Measurements from ENCODE around the gene GRK1. TPM values are rescaled to one million over a fixed set of nuclear protein-coding genes. Genes with fewer than 3 reads are reported as not detected.

Gene GRK1
- total and polyA plus RNA-seq, 2 donors, result 0.11 to 0.14 TPM

DNA sequence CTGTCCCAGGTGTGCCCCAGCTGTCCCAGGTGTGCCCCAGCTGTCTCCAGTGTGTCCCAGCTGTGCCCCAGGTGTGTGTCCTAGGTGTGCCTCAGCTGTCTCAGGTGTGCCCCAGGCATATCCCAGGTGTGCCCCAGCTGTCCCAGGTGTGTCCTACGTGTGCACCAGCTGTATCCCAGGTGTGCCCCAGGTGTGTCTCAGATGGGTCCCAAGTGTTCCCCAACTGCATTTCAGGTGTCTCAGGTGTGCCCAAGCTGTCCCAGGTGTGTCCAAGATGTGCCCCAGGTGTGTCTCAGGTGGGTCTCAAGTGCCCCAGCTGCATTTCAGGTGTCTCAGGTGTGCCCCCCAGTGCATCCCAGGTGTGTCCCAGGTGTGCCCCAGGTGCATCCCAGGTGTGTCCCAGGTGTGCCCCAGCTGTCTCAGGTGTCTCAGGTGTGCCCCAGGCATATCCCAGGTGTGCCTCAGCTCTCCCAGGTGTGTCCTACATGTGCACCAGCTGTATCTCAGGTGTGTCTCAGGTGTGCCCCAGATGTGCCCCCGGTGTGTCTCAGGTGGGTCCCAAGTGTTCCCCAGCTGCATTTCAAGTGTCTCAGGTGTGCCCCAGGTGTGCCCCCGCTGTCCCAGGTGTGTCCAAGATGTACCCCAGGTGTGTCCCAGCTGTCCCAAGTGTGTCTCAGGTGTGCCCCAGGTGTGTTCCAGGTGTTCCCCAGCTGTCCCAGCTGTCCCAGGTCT lies 1.3 kb upstream of the GRK1 start:
- 96% methylated on average over 3 of the region's 3 CpGs for WGBS
- no peak overlapping the region for H3K4me3 ChIP-seq (ENCODE audit: low read length in 2 of 2)
- no peak overlapping the region for H3K27ac ChIP-seq (ENCODE audit: low read depth in 1 of 2, low read length in 1 of 2)
- no peak for DNase-seq (ENCODE audit: low read depth in 6 of 9, low spot score in 9 of 9)
- peaks cover 5 to 16% of the 10 kb centered on the region in 2 donors for H3K9me3 ChIP-seq (ENCODE audit: control insufficient read depth in 2 of 2, insufficient read depth in 1 of 2, low read length in 1 of 2)
- H3K36me3 ChIP-seq (ENCODE audit: control insufficient read depth in 2 of 2, insufficient read depth in 2 of 2, low read length in 1 of 2), result no peaks in the 10 kb centered on the region
- peaks cover 4 to 13% of the 10 kb centered on the region in 2 donors for H3K4me1 ChIP-seq (ENCODE audit: control insufficient read depth in 2 of 2, insufficient read depth in 2 of 2, low read length in 2 of 2)
- peaks cover 0 to 11% of the 10 kb centered on the region in 2 donors for H3K27me3 ChIP-seq (ENCODE audit: control insufficient read depth in 2 of 2, insufficient read depth in 1 of 2, low read length in 1 of 2)

DNA sequence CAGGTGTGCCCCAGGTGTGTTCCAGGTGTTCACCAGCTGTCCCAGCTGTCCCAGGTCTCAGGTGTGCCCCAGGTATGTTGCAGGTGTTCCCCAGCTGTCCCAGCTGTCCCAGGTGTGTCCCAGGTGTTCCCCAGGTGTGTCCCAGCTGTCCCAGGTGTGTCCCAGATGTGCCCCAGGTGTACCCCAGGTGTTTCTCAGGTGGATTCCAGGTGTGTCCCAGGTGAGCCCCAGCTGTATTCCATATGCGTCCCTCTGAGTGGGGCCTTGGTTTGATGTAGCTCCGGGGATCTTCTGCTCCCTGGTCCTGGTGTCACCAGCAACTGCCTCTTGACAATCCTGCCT lies 719 bp upstream of the GRK1 start:
- no peak for DNase-seq (ENCODE audit: low read depth in 6 of 9, low spot score in 9 of 9)
- 94% methylated on average over 2 of the region's 2 CpGs for WGBS

GRCh38 chr13:113667771-113668490 lies 912 bp downstream of the GRK1 start:
- 94% methylated on average over 29 of the region's 29 CpGs for WGBS
- Histone ChIP-seq H3K27ac (ENCODE audit: low read depth in 1 of 2, low read length in 1 of 2) (no peak overlapping the region), H3K4me3 (ENCODE audit: low read length in 2 of 2) (no peak overlapping the region), H3K36me3 (ENCODE audit: control insufficient read depth in 2 of 2, insufficient read depth in 2 of 2, low read length in 1 of 2) (no peaks in the 10 kb centered on the region), H3K9me3 (ENCODE audit: control insufficient read depth in 2 of 2, insufficient read depth in 1 of 2, low read length in 1 of 2) (peaks cover 5 to 19% of the 10 kb centered on the region in 2 donors), H3K27me3 (ENCODE audit: control insufficient read depth in 2 of 2, insufficient read depth in 1 of 2, low read length in 1 of 2) (peaks cover 0 to 11% of the 10 kb centered on the region in 2 donors), H3K4me1 (ENCODE audit: control insufficient read depth in 2 of 2, insufficient read depth in 2 of 2, low read length in 2 of 2) (peaks cover 4 to 13% of the 10 kb centered on the region in 2 donors)
- no peak for DNase-seq (ENCODE audit: low read depth in 6 of 9, low spot score in 9 of 9)

More for the DNA sequence above, 719 bp upstream of the GRK1 start:
- Histone ChIP-seq H3K4me1 (ENCODE audit: control insufficient read depth in 2 of 2, insufficient read depth in 2 of 2, low read length in 2 of 2) (peaks cover 4 to 13% of the 10 kb centered on the region in 2 donors), H3K27me3 (ENCODE audit: control insufficient read depth in 2 of 2, insufficient read depth in 1 of 2, low read length in 1 of 2) (peaks cover 0 to 11% of the 10 kb centered on the region in 2 donors), H3K9me3 (ENCODE audit: control insufficient read depth in 2 of 2, insufficient read depth in 1 of 2, low read length in 1 of 2) (peaks cover 5 to 16% of the 10 kb centered on the region in 2 donors), H3K27ac (ENCODE audit: low read depth in 1 of 2, low read length in 1 of 2) (no peak overlapping the region), H3K36me3 (ENCODE audit: control insufficient read depth in 2 of 2, insufficient read depth in 2 of 2, low read length in 1 of 2) (no peaks in the 10 kb centered on the region), H3K4me3 (ENCODE audit: low read length in 2 of 2) (no peak overlapping the region)

DNA sequence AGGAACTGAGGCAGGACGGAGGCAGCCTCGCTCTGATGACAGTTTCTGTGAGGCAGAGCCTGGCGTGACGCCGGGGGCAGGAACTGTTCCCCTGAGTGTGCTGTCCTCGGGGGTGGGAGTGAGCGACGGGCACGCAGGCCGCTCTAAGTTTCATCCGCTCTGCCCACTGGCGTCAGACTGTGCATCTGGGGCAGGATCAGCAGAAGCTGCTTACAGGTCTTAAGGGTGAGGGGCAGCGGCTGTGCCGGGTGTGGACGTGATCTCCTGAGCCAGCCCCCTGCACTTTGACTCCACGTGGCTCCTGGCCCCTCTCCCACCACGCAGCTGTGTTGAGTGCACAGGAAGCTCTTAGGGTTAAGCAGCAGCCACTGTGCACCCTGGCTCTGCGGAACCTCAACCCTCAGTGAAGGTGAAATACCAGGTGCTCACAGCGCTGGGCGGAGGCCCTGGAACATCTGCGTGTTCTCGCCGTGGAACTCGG lies 1.5 kb downstream of the GRK1 start:
- Histone ChIP-seq H3K27ac (ENCODE audit: low read depth in 1 of 2, low read length in 1 of 2) (no peak overlapping the region), H3K27me3 (ENCODE audit: control insufficient read depth in 2 of 2, insufficient read depth in 1 of 2, low read length in 1 of 2) (peaks cover 0 to 11% of the 10 kb centered on the region in 2 donors), H3K4me3 (ENCODE audit: low read length in 2 of 2) (no peak overlapping the region), H3K9me3 (ENCODE audit: control insufficient read depth in 2 of 2, insufficient read depth in 1 of 2, low read length in 1 of 2) (peaks cover 5 to 19% of the 10 kb centered on the region in 2 donors), H3K4me1 (ENCODE audit: control insufficient read depth in 2 of 2, insufficient read depth in 2 of 2, low read length in 2 of 2) (peaks cover 4 to 13% of the 10 kb centered on the region in 2 donors), H3K36me3 (ENCODE audit: control insufficient read depth in 2 of 2, insufficient read depth in 2 of 2, low read length in 1 of 2) (no peaks in the 10 kb centered on the region)
- DNase-seq (ENCODE audit: low read depth in 6 of 9, low spot score in 9 of 9), result peak; percentile 9 to 79 (median 47)
- 68% methylated on average over 24 of the region's 24 CpGs for WGBS

DNA sequence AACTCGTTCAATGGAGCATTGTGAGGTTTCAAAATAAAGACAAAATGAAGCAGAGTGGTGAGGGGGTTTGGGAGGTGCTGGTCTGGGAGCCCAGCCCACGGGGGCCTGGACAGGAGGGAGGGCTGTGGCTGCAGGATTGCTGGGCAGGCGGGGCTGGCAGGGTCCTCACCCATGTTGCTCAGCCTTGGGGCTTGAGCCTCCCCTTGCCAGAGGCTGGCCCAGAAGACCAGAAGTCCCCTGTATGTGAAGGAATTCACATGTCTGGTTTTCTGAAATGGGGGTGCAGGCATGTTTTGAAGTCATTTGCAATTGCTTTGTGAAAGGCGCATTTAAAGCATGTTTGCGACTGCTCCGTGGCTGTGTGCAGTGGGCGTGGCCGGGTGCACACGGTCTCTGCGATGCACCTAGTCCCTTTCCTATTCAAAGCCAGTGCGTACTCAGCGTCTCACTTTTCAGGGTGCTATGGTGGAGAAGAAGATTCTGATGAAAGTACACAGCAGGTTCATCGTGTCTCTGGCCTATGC lies 2.3 kb downstream of the GRK1 start:
- Histone ChIP-seq H3K27ac (ENCODE audit: low read depth in 1 of 2, low read length in 1 of 2) (no peak overlapping the region), H3K4me1 (ENCODE audit: control insufficient read depth in 2 of 2, insufficient read depth in 2 of 2, low read length in 2 of 2) (peaks cover 4 to 13% of the 10 kb centered on the region in 2 donors), H3K36me3 (ENCODE audit: control insufficient read depth in 2 of 2, insufficient read depth in 2 of 2, low read length in 1 of 2) (no peaks in the 10 kb centered on the region), H3K9me3 (ENCODE audit: control insufficient read depth in 2 of 2, insufficient read depth in 1 of 2, low read length in 1 of 2) (peaks cover 5 to 19% of the 10 kb centered on the region in 2 donors), H3K27me3 (ENCODE audit: control insufficient read depth in 2 of 2, insufficient read depth in 1 of 2, low read length in 1 of 2) (peaks cover 0 to 5% of the 10 kb centered on the region in 2 donors), H3K4me3 (ENCODE audit: low read length in 2 of 2) (no peak overlapping the region)
- no peak for DNase-seq (ENCODE audit: low read depth in 6 of 9, low spot score in 9 of 9)
- 87% methylated on average over 13 of the region's 13 CpGs for WGBS

DNA sequence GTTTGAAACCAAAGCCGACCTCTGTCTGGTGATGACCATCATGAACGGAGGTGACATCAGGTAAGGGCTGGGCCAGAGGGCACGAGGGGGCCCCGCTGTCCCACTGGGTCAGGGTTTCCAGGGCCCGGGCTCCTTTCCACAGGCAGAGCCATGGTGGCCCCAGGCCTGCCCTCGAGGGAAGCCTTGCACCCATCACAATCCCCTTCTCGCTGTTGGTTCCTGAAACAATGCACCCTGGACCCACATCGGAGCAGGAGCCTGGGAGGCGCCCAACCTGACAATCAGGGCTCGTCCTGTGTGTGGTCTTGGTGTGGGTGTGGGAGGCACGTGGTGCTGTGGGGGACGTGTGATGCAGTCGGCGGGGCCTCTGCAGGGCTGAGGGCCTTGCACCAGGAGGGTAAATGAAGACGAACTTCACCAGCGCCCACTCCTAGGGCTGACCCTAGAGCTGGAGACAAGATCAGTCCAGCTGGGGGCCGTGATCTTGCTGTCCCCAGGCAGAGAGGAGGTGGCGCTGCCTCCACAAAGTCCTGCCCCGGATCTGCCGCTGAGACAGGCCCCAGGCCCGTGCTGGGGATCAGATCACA lies 2.8 kb downstream of the GRK1 start:
- Histone ChIP-seq H3K36me3 (ENCODE audit: control insufficient read depth in 2 of 2, insufficient read depth in 2 of 2, low read length in 1 of 2) (no peaks in the 10 kb centered on the region), H3K27ac (ENCODE audit: low read depth in 1 of 2, low read length in 1 of 2) (no peak overlapping the region), H3K4me3 (ENCODE audit: low read length in 2 of 2) (no peak overlapping the region), H3K9me3 (ENCODE audit: control insufficient read depth in 2 of 2, insufficient read depth in 1 of 2, low read length in 1 of 2) (peaks cover 5 to 19% of the 10 kb centered on the region in 2 donors), H3K27me3 (ENCODE audit: control insufficient read depth in 2 of 2, insufficient read depth in 1 of 2, low read length in 1 of 2) (peaks cover 0 to 5% of the 10 kb centered on the region in 2 donors), H3K4me1 (ENCODE audit: control insufficient read depth in 2 of 2, insufficient read depth in 2 of 2, low read length in 2 of 2) (peaks cover 4 to 13% of the 10 kb centered on the region in 2 donors)
- DNase-seq (ENCODE audit: low read depth in 6 of 9, low spot score in 9 of 9), result no peak
- WGBS, result 91% methylated on average over 21 of the region's 21 CpGs

DNA sequence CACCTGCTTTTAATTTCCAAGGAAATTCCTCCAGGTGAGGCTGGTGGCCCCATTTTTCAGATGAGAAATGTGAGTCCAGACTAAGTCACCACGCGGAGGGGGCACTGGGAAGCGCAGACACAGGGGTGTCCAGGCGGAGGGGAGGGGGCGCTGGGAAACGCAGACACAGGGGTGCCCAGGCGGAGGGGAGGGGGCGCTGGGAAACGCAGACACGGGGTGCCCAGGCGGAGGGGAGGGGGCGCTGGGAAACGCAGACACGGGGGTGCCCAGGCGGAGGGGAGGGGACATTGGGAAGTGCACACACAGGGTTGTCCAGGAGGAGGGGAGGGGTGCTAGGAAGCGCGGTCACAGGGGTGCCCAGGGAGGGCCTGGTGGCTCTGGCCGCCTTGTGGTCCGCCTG lies 3.5 kb downstream of the GRK1 start:
- no peak for DNase-seq (ENCODE audit: low read depth in 6 of 9, low spot score in 9 of 9)
- 96% methylated on average over 19 of the region's 19 CpGs for WGBS
- Histone ChIP-seq H3K4me3 (ENCODE audit: low read length in 2 of 2) (no peak overlapping the region), H3K4me1 (ENCODE audit: control insufficient read depth in 2 of 2, insufficient read depth in 2 of 2, low read length in 2 of 2) (peaks cover 4 to 13% of the 10 kb centered on the region in 2 donors), H3K36me3 (ENCODE audit: control insufficient read depth in 2 of 2, insufficient read depth in 2 of 2, low read length in 1 of 2) (no peaks in the 10 kb centered on the region), H3K27me3 (ENCODE audit: control insufficient read depth in 2 of 2, insufficient read depth in 1 of 2, low read length in 1 of 2) (peaks cover 0 to 2% of the 10 kb centered on the region in 2 donors), H3K27ac (ENCODE audit: low read depth in 1 of 2, low read length in 1 of 2) (no peak overlapping the region), H3K9me3 (ENCODE audit: control insufficient read depth in 2 of 2, insufficient read depth in 1 of 2, low read length in 1 of 2) (peaks cover 2 to 13% of the 10 kb centered on the region in 2 donors)

GRCh38 chr13:113671066-113672001 lies 4.3 kb downstream of the GRK1 start:
- WGBS, result 96% methylated on average over 54 of the region's 54 CpGs
- DNase-seq (ENCODE audit: low read depth in 6 of 9, low spot score in 9 of 9), result no peak

More at GRCh38 chr13:113671066-113672001, 4.3 kb downstream of the GRK1 start:
- Histone ChIP-seq H3K27me3 (ENCODE audit: control insufficient read depth in 2 of 2, insufficient read depth in 1 of 2, low read length in 1 of 2) (peaks cover 0 to 2% of the 10 kb centered on the region in 2 donors), H3K36me3 (ENCODE audit: control insufficient read depth in 2 of 2, insufficient read depth in 2 of 2, low read length in 1 of 2) (no peaks in the 10 kb centered on the region), H3K27ac (ENCODE audit: low read depth in 1 of 2, low read length in 1 of 2) (no peak overlapping the region), H3K4me1 (ENCODE audit: control insufficient read depth in 2 of 2, insufficient read depth in 2 of 2, low read length in 2 of 2) (peaks cover 4 to 13% of the 10 kb centered on the region in 2 donors), H3K4me3 (ENCODE audit: low read length in 2 of 2) (no peak overlapping the region), H3K9me3 (ENCODE audit: control insufficient read depth in 2 of 2, insufficient read depth in 1 of 2, low read length in 1 of 2) (peaks cover under 1 to 5% of the 10 kb centered on the region in 2 donors)
